ENCODE results near the gene ESR2.
A peak's percentile ranks its signal among the peaks of the same experiment; 100 is the strongest.
"Not testable (repeated sequence)": the region's sequence is repeated elsewhere in the genome, so short reads cannot be mapped to it uniquely, and the experiment has no call there.

ESR2 gene

GRCh38 chr14:64196056-64196455 is 98.1 kb downstream of the ESR2 start:
- DNase-seq, result no peak

DNA sequence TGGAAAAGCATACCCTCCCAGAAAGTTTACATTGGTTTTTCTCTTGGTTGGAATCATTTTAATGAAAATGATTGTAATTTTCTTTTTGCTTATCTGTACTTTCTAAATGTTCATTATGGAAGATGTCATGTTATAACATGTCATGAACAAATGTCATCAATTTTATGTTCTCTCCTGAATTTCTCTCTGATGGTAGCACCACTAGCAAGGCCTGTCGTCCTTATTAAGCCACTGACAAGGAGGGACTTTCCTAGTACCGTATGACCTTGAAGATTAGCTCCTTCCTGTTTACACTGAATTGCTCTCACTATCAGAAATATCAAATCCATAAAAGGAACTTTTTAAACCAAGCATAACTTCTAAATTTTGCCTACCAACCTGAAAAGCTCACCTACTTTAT is 99.0 kb downstream of the ESR2 start:
- no peak for DNase-seq

DNA sequence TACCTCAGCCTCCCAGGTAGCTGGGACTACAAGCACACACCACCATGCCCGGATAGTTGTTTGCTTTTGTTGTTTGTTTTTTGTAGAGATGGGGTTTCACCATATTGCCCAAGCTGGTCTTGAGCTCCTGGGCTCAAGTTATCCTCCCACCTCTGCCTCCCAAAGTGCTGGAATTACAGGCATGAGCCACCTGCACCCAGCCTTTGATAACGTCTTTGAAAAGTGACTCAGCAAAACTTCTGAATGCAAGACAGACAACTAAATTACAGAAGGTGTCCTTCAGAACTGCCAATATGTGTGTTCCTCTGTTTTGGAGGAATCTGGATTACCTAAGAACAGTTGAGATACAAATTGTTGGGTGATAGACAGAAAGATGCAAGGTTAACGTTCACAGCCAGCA is 99.8 kb downstream of the ESR2 start:
- DNase-seq, result no peak

GRCh38 chr14:64193821-64194220 is 100.3 kb downstream of the ESR2 start:
- DNase-seq, result no peak

DNA sequence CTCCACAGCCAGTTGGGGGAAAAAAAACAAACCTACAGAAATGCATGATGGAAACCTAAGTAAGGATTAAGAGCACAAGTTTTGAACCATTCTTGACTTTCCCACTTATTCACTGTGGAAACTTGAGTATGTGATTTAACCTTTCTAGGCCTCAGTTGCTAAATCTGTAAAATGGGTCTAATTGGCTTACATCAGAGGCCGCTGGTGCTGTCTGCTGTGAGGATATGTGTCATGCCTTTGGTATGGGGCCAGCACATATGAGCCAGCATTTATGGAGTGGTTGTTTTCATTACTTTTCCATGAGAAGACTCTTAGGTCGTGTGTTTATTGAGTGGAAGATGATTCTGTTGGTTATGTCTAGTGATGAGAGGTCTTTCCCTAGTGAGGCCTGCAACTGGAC is 102.4 kb downstream of the ESR2 start:
- DNase-seq, result no peak

GRCh38 chr14:64190974-64191502 is 103.1 kb downstream of the ESR2 start:
- no peak for DNase-seq

DNA sequence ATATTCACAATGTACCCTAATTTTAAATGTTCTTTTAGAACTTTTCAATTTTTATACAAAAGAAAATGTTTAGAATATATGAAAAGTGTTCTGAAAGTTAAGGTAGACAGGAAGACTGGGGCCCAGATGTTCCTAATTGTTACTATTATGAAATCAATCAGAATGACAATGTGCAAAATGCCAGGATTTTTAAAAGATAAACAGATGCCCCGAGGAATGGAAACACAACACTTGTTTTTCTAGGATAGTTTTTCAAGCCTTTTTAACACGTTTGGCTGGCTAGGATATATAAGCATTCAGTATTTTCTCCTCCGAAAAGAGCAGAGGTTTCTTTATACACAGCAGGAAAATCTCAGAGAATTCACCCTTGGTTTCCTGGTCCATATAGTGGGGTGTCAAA is 106.8 kb downstream of the ESR2 start:
- no peak for DNase-seq

GRCh38 chr14:64186231-64187129 is 107.7 kb downstream of the ESR2 start:
- DNase-seq, result no peak

GRCh38 chr14:64185184-64185583 is 109.0 kb downstream of the ESR2 start:
- DNase-seq, result no peak

- DNase-seq, result no peak
Observed at GRCh38 chr14:64184103-64184729, 110.0 kb downstream of the ESR2 start.

GRCh38 chr14:64182908-64183307 is 111.3 kb downstream of the ESR2 start:
- not testable (repeated sequence) for DNase-seq

DNA sequence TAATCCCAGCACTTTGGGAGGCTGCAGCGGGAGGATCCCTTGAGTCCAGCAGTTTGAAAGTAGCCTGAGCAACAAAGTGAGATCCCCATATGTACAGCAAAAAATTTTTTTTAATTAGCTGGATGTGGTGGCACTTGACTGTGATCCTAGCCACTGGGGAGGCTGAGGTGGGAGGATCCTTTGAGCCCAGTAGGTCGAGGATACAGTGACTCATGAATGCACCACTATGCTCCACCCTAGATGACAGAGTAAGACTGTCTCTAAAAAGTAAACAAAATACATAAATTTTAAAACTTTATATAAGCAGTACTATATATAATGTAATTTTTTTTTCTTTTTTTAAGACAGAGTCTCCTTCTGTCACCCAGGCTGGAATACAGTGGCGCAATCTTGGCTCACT is 115.4 kb downstream of the ESR2 start:
- no peak for DNase-seq

- DNase-seq, result no peak
Observed at GRCh38 chr14:64176330-64176729, 117.8 kb downstream of the ESR2 start.

GRCh38 chr14:64174922-64175782 is 119.0 kb downstream of the ESR2 start:
- no peak for DNase-seq

- no peak for DNase-seq
Observed at GRCh38 chr14:64170181-64170580, 124.0 kb downstream of the ESR2 start.

- no peak for DNase-seq
Observed at GRCh38 chr14:64159588-64159987, 134.6 kb downstream of the ESR2 start.

- no peak for DNase-seq
Observed at GRCh38 chr14:64158608-64159007, 135.6 kb downstream of the ESR2 start.

- no peak for DNase-seq
Observed at GRCh38 chr14:64149921-64150320, 144.2 kb downstream of the ESR2 start.

- peak; percentile 51 for DNase-seq
Observed at GRCh38 chr14:64147126-64147790, 146.9 kb downstream of the ESR2 start.

GRCh38 chr14:64137657-64138290 is 156.4 kb downstream of the ESR2 start:
- DNase-seq, result no peak

DNA sequence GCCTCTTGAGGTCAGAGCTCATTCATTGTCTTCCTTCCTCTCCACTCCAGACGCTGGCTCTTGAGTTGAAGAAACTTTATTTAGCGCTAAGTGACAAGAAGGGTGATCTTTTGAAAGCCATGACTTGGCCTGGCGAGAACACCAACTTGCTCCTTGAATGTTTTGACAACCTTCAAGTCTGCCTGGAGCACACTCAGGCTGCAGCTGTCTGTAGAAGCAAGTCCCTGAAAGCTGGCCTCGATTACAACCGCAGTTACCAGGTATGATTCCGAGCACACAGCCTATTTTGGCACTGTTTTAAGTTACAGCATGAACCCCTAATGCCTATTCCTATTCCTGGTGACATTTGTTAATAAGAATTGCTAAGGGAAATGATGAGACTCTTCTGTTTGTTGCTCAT is 167.6 kb downstream of the ESR2 start:
- DNase-seq, result no peak

DNA sequence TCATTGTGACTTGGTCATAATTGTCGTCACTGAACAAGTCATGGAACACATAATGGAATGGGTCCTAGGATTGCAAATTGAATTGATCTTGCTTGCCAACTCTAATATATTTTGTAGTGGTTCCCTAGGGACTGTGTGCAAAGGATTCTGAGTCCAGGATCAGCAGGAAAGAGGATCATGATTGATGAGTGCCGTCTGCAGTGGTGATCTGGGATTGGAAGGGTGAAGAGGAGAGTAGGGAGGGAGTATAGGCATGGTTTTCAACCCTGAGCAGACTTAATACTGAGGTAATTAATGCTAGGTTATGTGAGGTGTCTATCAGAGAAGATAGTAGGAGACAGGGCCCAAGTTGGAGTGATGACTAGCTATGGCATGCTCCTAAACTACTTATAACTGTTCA is 168.9 kb downstream of the ESR2 start:
- DNase-seq, result no peak
